Esophagus squamous epithelium (tissue), 4 donors: Measurements from ENCODE around the gene IGF2BP3.

ENCODE experiments used
- POLR2A ChIP-seq, 4 donors: fragments of 450-650 bp; IDR thresholded peaks; one replicate each; pipeline ENCODE4 v1.6.1; 2017; ENCODE audit warnings: antibody characterized with exemption in 4 of 4, mild to moderate bottlenecking in 4 of 4, moderate library complexity in 3 of 4
- TF ChIP-seq, protein P1 (sequence below), 6 experiments: fragments of 450-650 bp in 4 of 6; fragments of 200-600 bp in 2 of 6; sonication (generic) in 2 of 6; IDR thresholded peaks; one replicate each; pipeline ENCODE4 v1.5.1; 2016 to 2019; ENCODE audit warnings: antibody characterized with exemption in 6 of 6, mild to moderate bottlenecking in 4 of 6, moderate library complexity in 4 of 6

DNA sequence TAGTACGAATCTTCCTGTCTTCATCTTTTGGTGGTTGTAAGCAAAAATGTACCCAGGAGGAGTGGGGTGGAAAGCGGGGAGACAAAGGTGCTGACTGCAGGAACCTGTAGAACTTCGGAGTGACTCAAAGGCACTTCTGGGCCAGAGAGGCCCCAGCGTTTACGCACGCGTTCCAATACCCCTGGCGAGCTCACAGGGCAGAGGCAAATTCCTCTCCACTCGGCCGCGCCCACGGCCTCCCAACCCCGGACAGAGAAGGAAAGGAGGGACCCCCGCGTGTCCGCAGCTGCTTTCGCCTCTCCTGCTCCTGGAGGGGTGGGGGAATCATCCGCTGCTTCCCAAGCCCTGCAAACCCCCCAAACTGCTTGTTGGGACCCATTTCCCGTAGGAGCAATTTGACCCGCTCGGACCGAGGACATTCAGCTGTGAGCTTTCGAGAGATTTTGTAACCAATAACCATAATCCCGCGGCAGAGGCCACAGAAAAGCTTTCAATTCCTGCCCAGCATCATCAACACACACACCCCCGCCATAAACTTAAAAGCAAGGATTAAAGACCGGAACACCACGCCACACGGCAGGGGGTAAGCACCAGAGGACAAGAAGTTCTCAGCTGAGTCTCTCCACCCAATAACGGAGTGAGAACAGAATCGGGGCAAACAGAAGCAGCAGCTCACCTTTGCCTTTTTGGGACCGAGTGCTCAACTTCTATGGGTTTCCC is 2.3 kb downstream of the IGF2BP3 start:
- TF ChIP-seq, protein P1, sequence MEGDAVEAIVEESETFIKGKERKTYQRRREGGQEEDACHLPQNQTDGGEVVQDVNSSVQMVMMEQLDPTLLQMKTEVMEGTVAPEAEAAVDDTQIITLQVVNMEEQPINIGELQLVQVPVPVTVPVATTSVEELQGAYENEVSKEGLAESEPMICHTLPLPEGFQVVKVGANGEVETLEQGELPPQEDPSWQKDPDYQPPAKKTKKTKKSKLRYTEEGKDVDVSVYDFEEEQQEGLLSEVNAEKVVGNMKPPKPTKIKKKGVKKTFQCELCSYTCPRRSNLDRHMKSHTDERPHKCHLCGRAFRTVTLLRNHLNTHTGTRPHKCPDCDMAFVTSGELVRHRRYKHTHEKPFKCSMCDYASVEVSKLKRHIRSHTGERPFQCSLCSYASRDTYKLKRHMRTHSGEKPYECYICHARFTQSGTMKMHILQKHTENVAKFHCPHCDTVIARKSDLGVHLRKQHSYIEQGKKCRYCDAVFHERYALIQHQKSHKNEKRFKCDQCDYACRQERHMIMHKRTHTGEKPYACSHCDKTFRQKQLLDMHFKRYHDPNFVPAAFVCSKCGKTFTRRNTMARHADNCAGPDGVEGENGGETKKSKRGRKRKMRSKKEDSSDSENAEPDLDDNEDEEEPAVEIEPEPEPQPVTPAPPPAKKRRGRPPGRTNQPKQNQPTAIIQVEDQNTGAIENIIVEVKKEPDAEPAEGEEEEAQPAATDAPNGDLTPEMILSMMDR (IDR thresholded peaks at IDR 0.05), result no peak
- TF ChIP-seq POLR2A (IDR thresholded peaks at IDR 0.05), result no peak
